Keratinocyte (primary cell): ENCODE data around the gene EML1.

Experiments used
- EZH2 ChIP-seq: IDR thresholded peaks from one replicate; pipeline ENCODE4 v1.6.1; 2012; ENCODE audit warnings: inconsistent platforms, mild to moderate bottlenecking, low read length, moderate library complexity
- TF ChIP-seq, protein P1 (sequence below), 3 experiments: IDR thresholded peaks in 1 of 3; conservative IDR thresholded peaks in 1 of 3; optimal IDR thresholded peaks in 1 of 3; 2 replicates in 2 of 3; 3 replicates in 1 of 3; pipeline versions ENCODE3 to v1.5.1; 2011; ENCODE audit warnings: low read length in 3 of 3, mild to moderate bottlenecking in 3 of 3, moderate library complexity in 2 of 3, control low read depth in 1 of 3, inconsistent platforms in 1 of 3; ENCODE audit not compliant: insufficient read depth in 2 of 3; ENCODE audit errors: extremely low read depth in 1 of 3

DNA sequence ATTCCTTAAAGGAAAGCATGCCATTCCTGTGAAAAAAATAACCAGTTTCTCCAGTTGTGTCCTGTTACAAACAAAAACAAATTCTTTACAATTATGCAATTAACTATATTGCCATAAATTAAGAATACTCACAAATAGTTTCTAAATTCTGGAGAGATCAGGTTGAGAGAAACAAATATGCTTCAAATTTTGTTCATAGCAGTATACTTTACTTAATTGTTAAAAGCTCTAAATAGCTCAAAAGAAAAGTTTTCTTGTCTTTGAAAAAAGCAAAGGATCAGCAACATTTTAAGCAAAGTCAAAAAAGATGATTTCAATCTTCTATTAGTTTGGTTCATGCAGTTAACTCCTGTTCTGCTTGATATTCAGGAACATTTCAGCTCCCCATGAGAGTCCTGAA, 109.7 kb downstream of the EML1 start:
- TF ChIP-seq EZH2: no peak
- TF ChIP-seq, protein P1, sequence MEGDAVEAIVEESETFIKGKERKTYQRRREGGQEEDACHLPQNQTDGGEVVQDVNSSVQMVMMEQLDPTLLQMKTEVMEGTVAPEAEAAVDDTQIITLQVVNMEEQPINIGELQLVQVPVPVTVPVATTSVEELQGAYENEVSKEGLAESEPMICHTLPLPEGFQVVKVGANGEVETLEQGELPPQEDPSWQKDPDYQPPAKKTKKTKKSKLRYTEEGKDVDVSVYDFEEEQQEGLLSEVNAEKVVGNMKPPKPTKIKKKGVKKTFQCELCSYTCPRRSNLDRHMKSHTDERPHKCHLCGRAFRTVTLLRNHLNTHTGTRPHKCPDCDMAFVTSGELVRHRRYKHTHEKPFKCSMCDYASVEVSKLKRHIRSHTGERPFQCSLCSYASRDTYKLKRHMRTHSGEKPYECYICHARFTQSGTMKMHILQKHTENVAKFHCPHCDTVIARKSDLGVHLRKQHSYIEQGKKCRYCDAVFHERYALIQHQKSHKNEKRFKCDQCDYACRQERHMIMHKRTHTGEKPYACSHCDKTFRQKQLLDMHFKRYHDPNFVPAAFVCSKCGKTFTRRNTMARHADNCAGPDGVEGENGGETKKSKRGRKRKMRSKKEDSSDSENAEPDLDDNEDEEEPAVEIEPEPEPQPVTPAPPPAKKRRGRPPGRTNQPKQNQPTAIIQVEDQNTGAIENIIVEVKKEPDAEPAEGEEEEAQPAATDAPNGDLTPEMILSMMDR (optimal IDR thresholded peaks at IDR 0.05 in 1 of 3, IDR thresholded peaks at IDR 0.05 in 1 of 3, conservative IDR thresholded peaks at IDR 0.05 in 1 of 3; ENCODE audit: extremely low read depth in 1 of 3, insufficient read depth in 2 of 3, low read length in 3 of 3): no peak
